Right lobe of liver (tissue), 4 donors: ENCODE results near the gene EDEM3.
"Not testable (repeated sequence)": the region's sequence is repeated elsewhere in the genome, so short reads cannot be mapped to it uniquely, and the experiment has no call there.

ENCODE experiments used
- POLR2A ChIP-seq: fragments of 450-650 bp; IDR thresholded peaks from one replicate; pipeline ENCODE4 v1.6.1; 2017; ENCODE audit warnings: antibody characterized with exemption, mild to moderate bottlenecking
- TF ChIP-seq, protein P1 (sequence below), 4 donors: fragments of 200-600 bp in 3 of 4; fragments of 450-650 bp in 1 of 4; IDR thresholded peaks; one replicate each; pipeline versions ENCODE4 v1.5.1 to v1.8.0; 2016 to 2022; ENCODE audit warnings: antibody characterized with exemption in 4 of 4, mild to moderate bottlenecking in 2 of 4
- donor health status: DM: no; HTN: no; CAD: no.
- donor health status: DM: no; HTN: no; CAD: no.
- donor health status: DM: no; HTN: yes; CAD: no.

DNA sequence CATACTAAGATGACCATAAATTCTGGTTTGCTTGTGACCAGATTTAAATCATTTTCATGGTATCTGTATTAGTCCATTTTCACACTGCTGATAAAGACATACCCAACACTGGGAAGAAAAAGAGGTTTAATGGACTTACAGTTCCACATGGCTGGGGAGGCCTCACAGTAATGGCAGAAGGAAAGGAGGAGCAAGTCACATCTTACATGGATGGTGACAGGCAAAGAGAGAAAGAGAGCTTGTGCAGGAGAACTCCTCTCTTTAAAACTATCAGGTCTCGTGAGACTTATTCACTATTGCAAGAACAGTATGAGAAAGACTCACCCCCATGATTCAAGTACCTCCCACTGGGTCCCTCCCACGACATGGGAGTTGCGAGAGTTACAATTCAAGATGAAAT, 8.9 kb upstream of the EDEM3 start:
- TF ChIP-seq, protein P1, sequence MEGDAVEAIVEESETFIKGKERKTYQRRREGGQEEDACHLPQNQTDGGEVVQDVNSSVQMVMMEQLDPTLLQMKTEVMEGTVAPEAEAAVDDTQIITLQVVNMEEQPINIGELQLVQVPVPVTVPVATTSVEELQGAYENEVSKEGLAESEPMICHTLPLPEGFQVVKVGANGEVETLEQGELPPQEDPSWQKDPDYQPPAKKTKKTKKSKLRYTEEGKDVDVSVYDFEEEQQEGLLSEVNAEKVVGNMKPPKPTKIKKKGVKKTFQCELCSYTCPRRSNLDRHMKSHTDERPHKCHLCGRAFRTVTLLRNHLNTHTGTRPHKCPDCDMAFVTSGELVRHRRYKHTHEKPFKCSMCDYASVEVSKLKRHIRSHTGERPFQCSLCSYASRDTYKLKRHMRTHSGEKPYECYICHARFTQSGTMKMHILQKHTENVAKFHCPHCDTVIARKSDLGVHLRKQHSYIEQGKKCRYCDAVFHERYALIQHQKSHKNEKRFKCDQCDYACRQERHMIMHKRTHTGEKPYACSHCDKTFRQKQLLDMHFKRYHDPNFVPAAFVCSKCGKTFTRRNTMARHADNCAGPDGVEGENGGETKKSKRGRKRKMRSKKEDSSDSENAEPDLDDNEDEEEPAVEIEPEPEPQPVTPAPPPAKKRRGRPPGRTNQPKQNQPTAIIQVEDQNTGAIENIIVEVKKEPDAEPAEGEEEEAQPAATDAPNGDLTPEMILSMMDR (IDR thresholded peaks at IDR 0.05) = not testable (repeated sequence)
- TF ChIP-seq POLR2A = not testable (repeated sequence)
